ENCODE measurements around the gene RPS6KA1.
"Not testable (repeated sequence)": the region's sequence is repeated elsewhere in the genome, so short reads cannot be mapped to it uniquely, and the experiment has no call there.

RPS6KA1 gene

DNA sequence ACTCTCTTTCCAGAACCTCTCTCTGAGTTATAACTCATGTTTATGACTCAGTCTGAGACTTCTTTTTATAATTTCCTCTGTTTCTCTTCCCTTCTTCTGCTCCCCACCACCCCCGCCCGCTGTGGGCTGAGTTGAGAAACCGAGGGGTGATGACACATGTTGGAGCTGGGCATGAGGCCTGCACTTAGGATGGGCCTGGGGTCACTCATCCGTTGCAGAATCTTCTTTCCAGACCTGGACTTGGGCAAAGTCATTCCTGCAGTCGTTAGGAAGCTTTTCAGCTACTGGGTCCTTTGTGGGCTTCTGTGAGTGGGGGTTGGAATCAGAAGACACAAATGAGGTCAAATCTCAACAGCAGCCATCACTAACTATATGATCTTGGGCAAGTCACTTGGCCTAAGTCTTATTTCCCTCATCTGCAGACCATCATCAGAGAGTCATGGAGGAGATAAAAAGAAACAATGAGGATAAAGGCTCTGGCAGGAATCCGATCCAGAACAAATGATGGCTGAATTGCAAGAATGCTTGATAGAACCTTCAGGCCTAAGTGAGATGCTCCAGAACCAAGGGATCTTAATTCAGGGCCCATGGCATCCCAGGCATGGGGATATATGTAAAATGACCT, 53.4 kb downstream of the RPS6KA1 start:
- TF ChIP-seq ZNF274 (IDR thresholded peaks at IDR 0.05; ENCODE audit: low read depth, low read length), result no peak

DNA sequence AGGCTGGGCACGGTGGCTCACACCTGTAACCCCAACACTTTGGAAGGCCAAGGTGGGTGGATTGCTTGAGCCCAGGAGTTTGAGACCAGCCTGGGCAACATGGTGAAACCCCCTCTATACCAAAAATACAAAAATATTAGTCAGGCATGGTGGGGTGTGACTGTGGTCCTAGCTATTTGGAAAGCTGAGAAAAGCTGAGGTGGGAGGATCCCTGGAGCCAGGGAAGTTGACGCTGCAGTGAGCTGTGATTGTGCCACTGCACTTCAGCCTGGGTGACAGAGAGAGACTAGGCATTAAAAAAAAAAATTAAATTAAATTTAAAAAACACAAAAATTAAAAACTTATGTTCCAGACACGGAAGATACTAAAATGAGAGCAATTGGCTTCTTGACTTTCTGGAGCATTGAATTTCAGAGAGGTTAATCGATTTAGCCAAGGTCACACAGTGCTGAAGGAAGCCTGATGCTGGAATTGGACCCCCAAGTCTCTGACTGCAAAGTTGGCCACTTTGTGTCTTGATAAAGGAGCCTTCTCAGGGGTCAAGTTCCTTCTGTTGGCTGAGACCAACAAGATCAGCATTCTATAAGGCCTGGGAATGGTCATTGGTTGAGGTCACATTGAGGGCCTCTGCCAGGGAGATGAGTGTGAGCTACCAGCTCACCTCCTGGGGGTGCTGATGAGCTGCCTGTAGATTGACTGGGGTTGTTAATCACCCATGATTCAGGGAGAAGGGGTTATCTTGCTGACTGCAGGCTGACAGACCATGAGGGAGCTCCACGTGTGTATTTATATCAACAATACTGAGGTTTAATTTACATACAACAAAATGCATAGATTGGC, 54.3 kb downstream of the RPS6KA1 start:
- no peak for TF ChIP-seq ZNF274 (IDR thresholded peaks at IDR 0.05; ENCODE audit: low read depth, low read length)
- no peak overlapping the region for H3K4me3 ChIP-seq (ENCODE audit: low read length)

More for the DNA sequence above, 53.4 kb downstream of the RPS6KA1 start:
- no peak overlapping the region for H3K4me3 ChIP-seq (ENCODE audit: low read length)

GRCh38 chr1:26584588-26584987, 55.0 kb downstream of the RPS6KA1 start:
- H3K4me3 ChIP-seq (ENCODE audit: low read length), result not testable (repeated sequence)

DNA sequence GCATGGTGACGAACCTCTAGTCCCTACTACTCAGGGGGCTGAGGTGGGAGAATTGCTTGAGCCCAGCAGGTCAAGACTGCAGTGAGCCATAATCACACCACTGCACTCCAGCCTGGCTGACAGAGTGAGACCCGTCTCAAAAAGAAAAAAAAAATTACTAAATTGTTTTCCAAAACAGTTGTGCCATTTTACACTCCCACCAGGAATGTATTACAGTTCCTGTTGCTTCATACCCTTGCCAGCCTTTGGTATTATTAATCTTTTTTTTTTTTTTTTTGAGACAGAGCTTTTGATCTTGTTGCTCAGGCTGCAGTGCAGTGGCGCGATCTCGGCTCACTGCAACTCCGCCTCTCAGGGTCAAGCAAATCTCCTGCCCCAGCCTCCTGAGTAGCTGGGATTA, 55.9 kb downstream of the RPS6KA1 start:
- no peak for TF ChIP-seq ZNF274 (IDR thresholded peaks at IDR 0.05; ENCODE audit: low read depth, low read length)
- H3K4me3 ChIP-seq (ENCODE audit: low read length), result no peak overlapping the region

DNA sequence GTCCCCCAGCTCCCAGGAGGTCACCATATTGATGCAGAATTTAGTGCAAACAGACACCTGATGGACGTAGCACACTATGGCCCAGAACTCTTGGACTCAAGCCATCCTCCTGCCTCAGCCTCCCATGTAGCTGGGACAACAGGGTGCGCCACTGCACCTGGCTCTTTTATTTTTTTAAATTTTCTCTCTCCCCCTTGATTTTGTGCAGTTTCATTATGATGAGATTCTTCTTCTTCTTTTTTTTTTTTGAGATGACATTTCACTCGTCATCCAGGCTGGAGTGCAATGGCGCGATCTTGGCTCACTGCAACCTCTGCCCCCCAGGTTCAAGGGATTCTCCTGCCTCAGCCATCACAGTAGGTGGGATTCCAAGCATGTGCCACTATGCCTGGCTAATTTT, 63.8 kb downstream of the RPS6KA1 start:
- no peak overlapping the region for H3K4me3 ChIP-seq (ENCODE audit: low read length)
- no peak for TF ChIP-seq ZNF274 (IDR thresholded peaks at IDR 0.05; ENCODE audit: low read depth, low read length)

DNA sequence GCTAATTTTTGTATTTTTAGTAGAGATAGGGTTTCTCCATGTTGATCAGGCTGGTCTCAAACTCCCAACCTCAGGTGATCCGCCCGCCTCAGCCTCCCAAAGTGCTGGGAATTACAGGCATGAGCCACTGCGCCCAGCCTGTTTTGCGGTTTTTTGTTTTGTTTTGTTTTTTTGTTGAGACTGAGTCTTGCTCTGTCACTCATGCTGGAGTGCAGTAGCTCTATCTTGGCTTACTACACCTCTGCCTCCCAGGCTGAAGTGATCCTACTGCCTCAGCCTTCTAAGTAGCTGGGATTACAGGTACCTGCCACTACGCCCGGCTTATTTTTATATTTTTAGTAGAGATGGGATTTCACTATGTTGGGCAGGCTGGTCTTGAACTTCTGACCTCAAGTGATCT, 65.0 kb downstream of the RPS6KA1 start:
- H3K4me3 ChIP-seq (ENCODE audit: low read length), result not testable (repeated sequence)

GRCh38 chr1:26597629-26598039, 68.1 kb downstream of the RPS6KA1 start:
- no peak for TF ChIP-seq ZNF274 (IDR thresholded peaks at IDR 0.05; ENCODE audit: low read depth, low read length)
- no peak overlapping the region for H3K4me3 ChIP-seq (ENCODE audit: low read length)

- no peak for TF ChIP-seq ZNF274 (IDR thresholded peaks at IDR 0.05; ENCODE audit: low read depth, low read length)
- H3K4me3 ChIP-seq (ENCODE audit: low read length), result no peak overlapping the region
Observed at GRCh38 chr1:26598890-26599289, 69.3 kb downstream of the RPS6KA1 start.

DNA sequence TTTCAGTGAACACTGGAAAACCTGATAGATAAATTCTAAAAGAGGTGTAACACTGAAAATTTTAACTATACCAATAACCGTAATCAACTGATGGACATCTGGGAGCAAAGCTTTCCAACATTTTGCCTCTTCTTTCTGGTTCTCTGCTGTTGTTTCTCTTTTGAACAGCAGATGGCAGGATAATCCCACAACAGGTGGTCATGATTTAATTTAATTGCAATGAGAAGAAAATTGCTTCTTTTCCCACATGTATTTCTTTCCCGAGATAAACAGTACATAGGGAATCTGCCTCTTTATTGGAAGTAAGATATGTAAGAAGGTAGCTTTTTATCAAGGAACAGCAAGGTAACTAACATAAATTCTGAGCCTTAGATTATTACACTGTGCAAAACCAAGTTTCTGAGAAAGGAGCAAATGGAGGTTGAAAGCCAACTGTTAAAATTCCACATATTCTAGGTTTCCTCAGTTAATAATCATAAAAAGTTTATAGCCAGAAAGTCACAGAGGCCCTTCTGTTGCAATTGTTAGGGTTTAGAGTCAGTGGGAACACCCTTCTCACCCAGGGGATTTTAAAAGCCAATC, 72.9 kb downstream of the RPS6KA1 start:
- H3K4me3 ChIP-seq (ENCODE audit: low read length), result no peak overlapping the region
- no peak for TF ChIP-seq ZNF274 (IDR thresholded peaks at IDR 0.05; ENCODE audit: low read depth, low read length)

GRCh38 chr1:26603856-26604255, 74.3 kb downstream of the RPS6KA1 start:
- no peak overlapping the region for H3K4me3 ChIP-seq (ENCODE audit: low read length)
- TF ChIP-seq ZNF274 (IDR thresholded peaks at IDR 0.05; ENCODE audit: low read depth, low read length), result no peak

DNA sequence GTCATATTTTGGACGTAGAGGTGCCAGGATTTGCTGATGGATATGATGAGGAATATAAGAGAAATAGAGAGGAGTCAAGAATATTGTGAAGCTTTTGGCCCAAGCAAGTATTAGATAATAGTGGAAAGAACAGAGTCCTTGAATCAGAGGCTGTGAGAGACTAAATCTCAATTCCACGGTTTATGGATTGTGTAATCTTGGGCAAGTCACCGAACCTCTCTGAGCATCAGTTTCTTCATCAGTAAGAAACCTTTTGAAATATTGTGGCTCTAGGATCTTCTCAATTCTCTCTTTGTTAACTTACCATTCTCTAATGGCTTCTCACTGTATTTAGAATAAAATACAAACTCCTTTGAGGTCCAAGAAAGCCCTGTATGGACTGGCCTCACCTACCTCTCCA, 77.6 kb downstream of the RPS6KA1 start:
- H3K4me3 ChIP-seq (ENCODE audit: low read length), result no peak overlapping the region
- TF ChIP-seq ZNF274 (IDR thresholded peaks at IDR 0.05; ENCODE audit: low read depth, low read length), result no peak

GRCh38 chr1:26608895-26609294, 79.3 kb downstream of the RPS6KA1 start:
- no peak overlapping the region for H3K4me3 ChIP-seq (ENCODE audit: low read length)
- no peak for TF ChIP-seq ZNF274 (IDR thresholded peaks at IDR 0.05; ENCODE audit: low read depth, low read length)

- no peak overlapping the region for H3K4me3 ChIP-seq (ENCODE audit: low read length)
- no peak for TF ChIP-seq ZNF274 (IDR thresholded peaks at IDR 0.05; ENCODE audit: low read depth, low read length)
Observed at GRCh38 chr1:26610781-26611180, 81.2 kb downstream of the RPS6KA1 start.

- H3K4me3 ChIP-seq (ENCODE audit: low read length), result not testable (repeated sequence)
Observed at GRCh38 chr1:26612627-26613026, 83.1 kb downstream of the RPS6KA1 start.

GRCh38 chr1:26614655-26615411, 85.3 kb downstream of the RPS6KA1 start:
- no peak for TF ChIP-seq ZNF274 (IDR thresholded peaks at IDR 0.05; ENCODE audit: low read depth, low read length)
- no peak overlapping the region for H3K4me3 ChIP-seq (ENCODE audit: low read length)

Measured in GM08714 (cell line).